Mononuclear cell (primary cell): Measurements from ENCODE around the gene CACNA1S. TPM values are rescaled to one million over a fixed set of nuclear protein-coding genes. Genes with fewer than 3 reads are reported as not detected.

Experiments
- H3K27me3 ChIP-seq: 2 replicates; pipeline ENCODE4 v1.6.0; 2011; ENCODE audit warnings: low read length, control low read depth; ENCODE audit not compliant: insufficient read depth
- H3K4me1 ChIP-seq: 2 replicates; pipeline ENCODE4 v1.5.1; 2011; ENCODE audit warnings: mild to moderate bottlenecking, low read length, control low read depth; ENCODE audit not compliant: insufficient read depth
- H3K4me3 ChIP-seq: 2 replicates; pipeline ENCODE4 v1.5.1; 2011; ENCODE audit warnings: mild to moderate bottlenecking, low read length, moderate library complexity
- H3K9me3 ChIP-seq: 2 replicates; pipeline ENCODE4 v1.5.1; 2011; ENCODE audit warnings: low read depth, mild to moderate bottlenecking, control low read depth, low read length
- total RNA-seq: library from RNA; depleted of rRNA; stranded (reverse); fragments of >200 nt; gene quantifications from one replicate; pipeline ENCODE4 v1.2.3, GENCODE V29; 2012

Gene CACNA1S
- not detected for total RNA-seq

- H3K4me1 ChIP-seq, result peaks cover 10% of the 10 kb centered on the region
These were observed at the start of gene CACNA1S for GRCh38 chr1:201112173-201112731. Gene CACNA1S (minus strand): TSS chr1:201112426. CDS start chr1:201112339, 87 bp downstream.

GRCh38 chr1:201157949-201158348, 45.7 kb upstream of the CACNA1S start:
- Histone ChIP-seq H3K4me1 (peaks cover 7% of the 10 kb centered on the region), H3K27me3 (no peaks in the 10 kb centered on the region), H3K4me3 (no peak overlapping the region), H3K9me3 (no peaks in the 10 kb centered on the region)

More at GRCh38 chr1:201112173-201112731, at the start of gene CACNA1S:
- H3K27me3 ChIP-seq, result no peaks in the 10 kb centered on the region
- H3K9me3 ChIP-seq, result no peaks in the 10 kb centered on the region
- no peak within 1 kb of the TSS for H3K4me3 ChIP-seq

GRCh38 chr1:201156819-201157218, 44.6 kb upstream of the CACNA1S start:
- Histone ChIP-seq H3K4me3 (no peak overlapping the region), H3K4me1 (peaks cover 7% of the 10 kb centered on the region), H3K9me3 (no peaks in the 10 kb centered on the region), H3K27me3 (no peaks in the 10 kb centered on the region)

- Histone ChIP-seq H3K9me3 (no peaks in the 10 kb centered on the region), H3K4me3 (no peak overlapping the region), H3K4me1 (peaks cover 7% of the 10 kb centered on the region), H3K27me3 (no peaks in the 10 kb centered on the region)
These were observed 44.1 kb upstream of the CACNA1S start for GRCh38 chr1:201156346-201156745.

- Histone ChIP-seq H3K9me3 (no peaks in the 10 kb centered on the region), H3K4me1 (peaks cover 7% of the 10 kb centered on the region), H3K4me3 (no peak overlapping the region), H3K27me3 (no peaks in the 10 kb centered on the region)
These were observed 43.1 kb upstream of the CACNA1S start for GRCh38 chr1:201155354-201155753.

- Histone ChIP-seq H3K27me3 (no peaks in the 10 kb centered on the region), H3K4me1 (peaks cover 7% of the 10 kb centered on the region), H3K4me3 (peak within 1 kb of the TSS; percentile 56), H3K9me3 (no peaks in the 10 kb centered on the region)
These were observed 42.4 kb upstream of the CACNA1S start, which contains the start of gene TMEM9 for GRCh38 chr1:201154389-201155165. Gene TMEM9 (minus strand): TSS chr1:201154474. CDS start chr1:201153923, 551 bp downstream.

GRCh38 chr1:201153474-201154388, 41.5 kb upstream of the CACNA1S start:
- Histone ChIP-seq H3K27me3 (no peaks in the 10 kb centered on the region), H3K4me1 (peaks cover 7% of the 10 kb centered on the region), H3K4me3 (peak overlapping the region; percentile 56), H3K9me3 (no peaks in the 10 kb centered on the region)

- H3K4me1 ChIP-seq, result peaks cover 7% of the 10 kb centered on the region
- H3K4me3 ChIP-seq, result no peak overlapping the region
- no peaks in the 10 kb centered on the region for H3K9me3 ChIP-seq
- H3K27me3 ChIP-seq, result no peaks in the 10 kb centered on the region
These were observed 37.2 kb upstream of the CACNA1S start for GRCh38 chr1:201149400-201149799.

GRCh38 chr1:201147396-201148015, 35.3 kb upstream of the CACNA1S start:
- H3K27me3 ChIP-seq, result no peaks in the 10 kb centered on the region
- no peak overlapping the region for H3K4me3 ChIP-seq

GRCh38 chr1:201146626-201147390, 34.6 kb upstream of the CACNA1S start:
- H3K4me3 ChIP-seq, result no peak overlapping the region
- no peaks in the 10 kb centered on the region for H3K27me3 ChIP-seq
- H3K4me1 ChIP-seq, result no peaks in the 10 kb centered on the region
- H3K9me3 ChIP-seq, result no peaks in the 10 kb centered on the region

More at GRCh38 chr1:201147396-201148015, 35.3 kb upstream of the CACNA1S start:
- Histone ChIP-seq H3K4me1 (no peaks in the 10 kb centered on the region), H3K9me3 (no peaks in the 10 kb centered on the region)

- H3K4me3 ChIP-seq, result no peak overlapping the region
- no peaks in the 10 kb centered on the region for H3K9me3 ChIP-seq
- no peaks in the 10 kb centered on the region for H3K27me3 ChIP-seq
- no peaks in the 10 kb centered on the region for H3K4me1 ChIP-seq
These were observed 33.6 kb upstream of the CACNA1S start for GRCh38 chr1:201145816-201146215.

GRCh38 chr1:201145132-201145531, 32.9 kb upstream of the CACNA1S start:
- no peak overlapping the region for H3K4me3 ChIP-seq
- no peaks in the 10 kb centered on the region for H3K4me1 ChIP-seq
- H3K27me3 ChIP-seq, result no peaks in the 10 kb centered on the region
- no peaks in the 10 kb centered on the region for H3K9me3 ChIP-seq

- Histone ChIP-seq H3K9me3 (no peaks in the 10 kb centered on the region), H3K4me1 (no peaks in the 10 kb centered on the region), H3K4me3 (no peak overlapping the region), H3K27me3 (no peaks in the 10 kb centered on the region)
These were observed 32.5 kb upstream of the CACNA1S start for GRCh38 chr1:201144701-201145100.
